ENCODE data around the gene VCAN. TPM values are rescaled to one million over a fixed set of nuclear protein-coding genes. Genes with fewer than 3 reads are reported as not detected.

VCAN gene
- total RNA-seq (ENCODE audit: unreplicated experiment) = 203 TPM
- long read RNA-seq, full-length matches to known transcripts = 6 of 10 reads
- long read RNA-seq, partial matches to known transcripts = 2 of 10 reads
- long read RNA-seq, other reads (novel, unspliced or antisense) = 2 of 10 reads

DNA sequence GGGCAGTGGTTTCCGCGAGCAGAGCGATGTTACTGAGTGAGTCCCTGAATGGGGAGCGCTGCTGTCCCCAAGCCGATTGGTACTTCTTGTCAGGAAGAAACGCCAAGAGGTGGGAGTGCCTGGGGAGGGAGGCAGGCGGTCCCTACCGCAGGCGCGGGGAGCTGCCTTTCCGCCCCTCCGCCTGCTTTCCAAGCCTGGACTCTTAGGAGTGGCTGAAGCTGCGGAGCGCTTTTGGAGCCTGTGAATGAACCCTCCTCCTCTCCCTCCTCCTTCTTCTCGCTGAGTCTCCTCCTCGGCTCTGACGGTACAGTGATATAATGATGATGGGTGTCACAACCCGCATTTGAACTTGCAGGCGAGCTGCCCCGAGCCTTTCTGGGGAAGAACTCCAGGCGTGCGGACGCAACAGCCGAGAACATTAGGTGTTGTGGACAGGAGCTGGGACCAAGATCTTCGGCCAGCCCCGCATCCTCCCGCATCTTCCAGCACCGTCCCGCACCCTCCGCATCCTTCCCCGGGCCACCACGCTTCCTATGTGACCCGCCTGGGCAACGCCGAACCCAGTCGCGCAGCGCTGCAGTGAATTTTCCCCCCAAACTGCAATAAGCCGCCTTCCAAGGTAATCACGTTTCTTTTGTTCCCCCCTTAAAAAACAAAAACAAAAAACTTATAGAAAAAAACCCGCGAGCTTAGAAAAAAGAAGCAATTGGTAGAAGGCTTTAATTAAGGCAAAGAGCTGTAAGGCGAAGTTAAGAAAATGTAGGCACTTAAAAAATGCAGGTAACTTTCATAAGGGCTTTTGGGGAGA lies at the start of gene VCAN:
Gene VCAN, plus strand, starts transcription at position 340 of the 808 bp plus-strand sequence. CDS start 11,775 bp downstream, outside the sequence.
- peak; percentile 64 for DNase-seq (ENCODE audit: low spot score)
- H3K9me3 Mint-ChIP-seq (ENCODE audit: unreplicated experiment) = no peaks in the 10 kb centered on the region
- peak within 1 kb of the TSS; percentile 99 for H3K4me3 Mint-ChIP-seq (ENCODE audit: unreplicated experiment)
- TF ChIP-seq, protein P1, sequence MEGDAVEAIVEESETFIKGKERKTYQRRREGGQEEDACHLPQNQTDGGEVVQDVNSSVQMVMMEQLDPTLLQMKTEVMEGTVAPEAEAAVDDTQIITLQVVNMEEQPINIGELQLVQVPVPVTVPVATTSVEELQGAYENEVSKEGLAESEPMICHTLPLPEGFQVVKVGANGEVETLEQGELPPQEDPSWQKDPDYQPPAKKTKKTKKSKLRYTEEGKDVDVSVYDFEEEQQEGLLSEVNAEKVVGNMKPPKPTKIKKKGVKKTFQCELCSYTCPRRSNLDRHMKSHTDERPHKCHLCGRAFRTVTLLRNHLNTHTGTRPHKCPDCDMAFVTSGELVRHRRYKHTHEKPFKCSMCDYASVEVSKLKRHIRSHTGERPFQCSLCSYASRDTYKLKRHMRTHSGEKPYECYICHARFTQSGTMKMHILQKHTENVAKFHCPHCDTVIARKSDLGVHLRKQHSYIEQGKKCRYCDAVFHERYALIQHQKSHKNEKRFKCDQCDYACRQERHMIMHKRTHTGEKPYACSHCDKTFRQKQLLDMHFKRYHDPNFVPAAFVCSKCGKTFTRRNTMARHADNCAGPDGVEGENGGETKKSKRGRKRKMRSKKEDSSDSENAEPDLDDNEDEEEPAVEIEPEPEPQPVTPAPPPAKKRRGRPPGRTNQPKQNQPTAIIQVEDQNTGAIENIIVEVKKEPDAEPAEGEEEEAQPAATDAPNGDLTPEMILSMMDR (IDR thresholded peaks at IDR 0.05; ENCODE audit: unreplicated experiment) = no peak
- peak within 1 kb of the TSS; percentile 74 for H3K27ac Mint-ChIP-seq (ENCODE audit: unreplicated experiment)
- H3K36me3 Mint-ChIP-seq (ENCODE audit: low read depth, unreplicated experiment) = no peaks in the 10 kb centered on the region
- peaks cover 10% of the 10 kb centered on the region for H3K27me3 Mint-ChIP-seq (ENCODE audit: unreplicated experiment)
- peaks cover 33% of the 10 kb centered on the region for H3K4me1 Mint-ChIP-seq (ENCODE audit: unreplicated experiment)

DNA sequence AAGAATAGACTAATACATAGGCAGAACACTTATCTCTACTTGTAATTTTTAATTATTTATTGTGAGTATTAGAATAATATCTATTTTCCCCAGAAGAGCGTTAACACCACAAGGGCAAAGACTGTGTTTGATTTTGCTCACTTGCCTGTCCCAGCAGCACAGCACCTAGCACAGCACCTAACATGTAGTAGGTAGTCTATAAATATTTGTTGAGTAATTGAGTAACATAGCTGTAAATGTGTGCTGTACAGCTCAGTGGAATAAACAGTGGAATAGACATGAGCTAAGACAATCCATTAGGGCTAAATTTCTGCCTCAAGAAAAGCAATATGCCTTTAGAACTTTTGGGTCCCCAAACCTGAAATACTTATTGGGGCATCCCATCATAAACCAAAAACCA lies 49.3 kb upstream of the VCAN start:
- TF ChIP-seq, protein P1 (IDR thresholded peaks at IDR 0.05; ENCODE audit: unreplicated experiment) = no peak
- Mint-ChIP-seq H3K36me3 (ENCODE audit: low read depth, unreplicated experiment) (no peaks in the 10 kb centered on the region), H3K27ac (ENCODE audit: unreplicated experiment) (no peak overlapping the region), H3K27me3 (ENCODE audit: unreplicated experiment) (no peaks in the 10 kb centered on the region), H3K4me1 (ENCODE audit: unreplicated experiment) (peaks cover 15% of the 10 kb centered on the region), H3K9me3 (ENCODE audit: unreplicated experiment) (peaks cover 4% of the 10 kb centered on the region), H3K4me3 (ENCODE audit: unreplicated experiment) (no peak overlapping the region)
- no peak for DNase-seq (ENCODE audit: low spot score)

DNA sequence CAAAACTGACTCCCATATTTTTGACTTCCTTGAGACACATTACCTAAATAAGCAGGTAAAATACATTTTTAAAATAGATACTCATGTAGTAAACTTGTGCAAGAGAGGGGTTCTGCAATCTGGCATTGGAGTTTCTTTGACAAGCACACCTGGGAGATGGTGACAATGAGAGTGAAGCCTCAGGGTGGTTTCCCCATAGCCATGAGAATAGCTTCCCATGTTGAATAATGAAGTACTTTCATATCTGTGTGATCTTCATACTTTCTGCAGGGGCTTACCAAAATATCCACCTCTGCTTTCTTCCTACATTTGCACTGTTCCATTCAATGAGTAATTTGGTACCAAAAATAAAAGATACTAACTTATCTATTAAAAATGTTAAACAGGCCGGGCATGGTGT lies 44.7 kb upstream of the VCAN start:
- H3K4me3 Mint-ChIP-seq (ENCODE audit: unreplicated experiment) = no peak overlapping the region
- no peak for DNase-seq (ENCODE audit: low spot score)
- H3K36me3 Mint-ChIP-seq (ENCODE audit: low read depth, unreplicated experiment) = no peaks in the 10 kb centered on the region
- H3K4me1 Mint-ChIP-seq (ENCODE audit: unreplicated experiment) = no peaks in the 10 kb centered on the region
- H3K27ac Mint-ChIP-seq (ENCODE audit: unreplicated experiment) = no peak overlapping the region
- H3K27me3 Mint-ChIP-seq (ENCODE audit: unreplicated experiment) = no peaks in the 10 kb centered on the region
- TF ChIP-seq, protein P1 (IDR thresholded peaks at IDR 0.05; ENCODE audit: unreplicated experiment) = no peak
- H3K9me3 Mint-ChIP-seq (ENCODE audit: unreplicated experiment) = no peaks in the 10 kb centered on the region

DNA sequence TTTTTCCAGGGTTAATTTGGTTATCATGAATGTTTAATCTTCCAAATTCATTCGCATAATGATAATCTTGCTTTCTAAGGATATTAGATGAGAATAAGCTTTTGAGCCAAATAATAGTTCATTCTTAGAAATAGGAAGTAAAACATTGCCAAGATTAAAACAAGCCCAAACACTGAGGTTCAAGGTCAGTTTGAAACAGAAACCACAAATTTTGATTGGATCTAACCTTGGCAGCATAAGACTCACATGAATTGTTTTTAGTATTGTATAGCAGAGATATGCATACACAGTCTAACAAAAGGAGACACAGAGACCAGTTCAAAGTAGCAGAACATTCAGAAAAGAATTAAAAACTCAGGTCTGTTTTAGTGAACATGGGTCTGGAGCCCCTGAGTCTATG lies 43.4 kb upstream of the VCAN start:
- H3K4me1 Mint-ChIP-seq (ENCODE audit: unreplicated experiment) = no peaks in the 10 kb centered on the region
- H3K9me3 Mint-ChIP-seq (ENCODE audit: unreplicated experiment) = no peaks in the 10 kb centered on the region
- no peaks in the 10 kb centered on the region for H3K27me3 Mint-ChIP-seq (ENCODE audit: unreplicated experiment)
- no peaks in the 10 kb centered on the region for H3K36me3 Mint-ChIP-seq (ENCODE audit: low read depth, unreplicated experiment)
- no peak for DNase-seq (ENCODE audit: low spot score)
- no peak overlapping the region for H3K27ac Mint-ChIP-seq (ENCODE audit: unreplicated experiment)
- H3K4me3 Mint-ChIP-seq (ENCODE audit: unreplicated experiment) = no peak overlapping the region
- TF ChIP-seq, protein P1 (IDR thresholded peaks at IDR 0.05; ENCODE audit: unreplicated experiment) = no peak

DNA sequence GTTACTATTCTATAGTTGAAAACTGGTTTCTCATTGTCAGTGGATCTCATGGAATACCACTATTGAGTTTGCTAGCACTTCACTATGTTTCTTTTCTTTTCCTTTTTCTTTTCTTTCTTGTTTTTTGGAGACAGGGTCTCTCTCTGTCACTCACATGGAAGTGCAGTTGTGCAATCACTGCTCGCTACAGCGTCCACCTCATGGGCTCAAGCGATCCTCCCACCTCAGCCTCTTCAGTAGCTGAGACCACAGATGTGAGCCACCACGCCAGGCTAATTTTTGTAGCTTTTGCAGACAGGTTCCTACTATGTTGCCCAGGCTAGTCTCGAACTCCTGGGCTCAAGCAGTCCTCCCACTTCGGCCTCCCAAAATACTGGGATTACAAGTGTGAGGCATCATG lies 42.7 kb upstream of the VCAN start:
- Mint-ChIP-seq H3K4me3 (ENCODE audit: unreplicated experiment) (no peak overlapping the region), H3K4me1 (ENCODE audit: unreplicated experiment) (no peaks in the 10 kb centered on the region), H3K27ac (ENCODE audit: unreplicated experiment) (no peak overlapping the region), H3K27me3 (ENCODE audit: unreplicated experiment) (no peaks in the 10 kb centered on the region), H3K36me3 (ENCODE audit: low read depth, unreplicated experiment) (no peaks in the 10 kb centered on the region), H3K9me3 (ENCODE audit: unreplicated experiment) (no peaks in the 10 kb centered on the region)
- no peak for DNase-seq (ENCODE audit: low spot score)
- TF ChIP-seq, protein P1 (IDR thresholded peaks at IDR 0.05; ENCODE audit: unreplicated experiment) = no peak

All from endothelial cell (in vitro differentiated cells).